ENCODE measurements around the gene KHSRP.

KHSRP gene

DNA sequence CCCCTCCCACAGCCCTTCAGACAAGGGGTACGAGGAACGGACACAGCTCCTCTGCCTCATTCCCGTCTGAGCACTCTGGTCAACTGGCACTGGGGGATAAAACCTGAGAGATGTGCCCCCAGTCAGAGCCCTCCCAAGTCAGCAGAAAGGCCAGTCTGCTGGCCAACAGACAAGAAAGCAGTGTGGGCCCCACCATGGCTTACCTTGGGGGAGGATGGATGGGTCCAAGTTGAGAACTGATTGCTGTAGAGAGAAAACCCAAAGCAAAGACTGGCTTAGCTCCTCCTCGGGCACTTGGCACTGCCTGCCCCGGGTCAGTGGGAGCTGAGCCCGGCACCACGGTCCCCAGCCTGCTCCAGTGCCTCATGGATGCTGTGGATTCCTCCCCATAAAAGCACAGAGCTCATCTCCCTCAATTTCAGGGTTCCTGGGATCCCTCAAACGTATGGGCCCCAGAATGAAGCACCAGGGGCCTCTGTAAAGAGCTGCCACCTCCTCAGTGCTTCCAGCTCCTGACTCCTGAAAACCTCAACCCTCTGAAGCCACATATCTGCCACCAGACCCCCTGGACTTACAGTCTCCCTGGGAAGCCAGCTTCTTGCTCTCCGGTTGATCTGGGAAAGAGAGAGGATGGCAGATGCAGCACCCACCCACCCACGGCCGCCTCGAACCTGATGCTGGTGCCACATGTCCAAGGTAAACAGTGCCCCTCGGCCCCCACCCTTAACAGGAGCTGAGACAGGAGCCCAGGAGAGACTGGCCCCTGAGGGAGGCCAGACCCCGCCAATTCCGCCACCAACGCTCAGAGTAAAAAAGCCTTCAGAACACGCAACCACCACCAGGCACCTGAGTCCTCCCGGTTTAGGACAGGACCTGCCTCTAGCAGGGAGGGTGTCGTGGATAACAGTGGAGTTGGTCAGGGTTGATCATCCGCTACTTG lies 3.3 kb downstream of the KHSRP start:
- TF ChIP-seq, protein P1, sequence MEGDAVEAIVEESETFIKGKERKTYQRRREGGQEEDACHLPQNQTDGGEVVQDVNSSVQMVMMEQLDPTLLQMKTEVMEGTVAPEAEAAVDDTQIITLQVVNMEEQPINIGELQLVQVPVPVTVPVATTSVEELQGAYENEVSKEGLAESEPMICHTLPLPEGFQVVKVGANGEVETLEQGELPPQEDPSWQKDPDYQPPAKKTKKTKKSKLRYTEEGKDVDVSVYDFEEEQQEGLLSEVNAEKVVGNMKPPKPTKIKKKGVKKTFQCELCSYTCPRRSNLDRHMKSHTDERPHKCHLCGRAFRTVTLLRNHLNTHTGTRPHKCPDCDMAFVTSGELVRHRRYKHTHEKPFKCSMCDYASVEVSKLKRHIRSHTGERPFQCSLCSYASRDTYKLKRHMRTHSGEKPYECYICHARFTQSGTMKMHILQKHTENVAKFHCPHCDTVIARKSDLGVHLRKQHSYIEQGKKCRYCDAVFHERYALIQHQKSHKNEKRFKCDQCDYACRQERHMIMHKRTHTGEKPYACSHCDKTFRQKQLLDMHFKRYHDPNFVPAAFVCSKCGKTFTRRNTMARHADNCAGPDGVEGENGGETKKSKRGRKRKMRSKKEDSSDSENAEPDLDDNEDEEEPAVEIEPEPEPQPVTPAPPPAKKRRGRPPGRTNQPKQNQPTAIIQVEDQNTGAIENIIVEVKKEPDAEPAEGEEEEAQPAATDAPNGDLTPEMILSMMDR (IDR thresholded peaks at IDR 0.05; ENCODE audit: borderline replicate concordance, control extremely low read depth, extremely low read depth, insufficient read depth, missing control alignments), result no peak
- in situ Hi-C loops (cut with MboI; ENCODE audit: low sequenced_read_pairs, unreplicated experiment), result no loop called here
- no peak for DNase-seq (ENCODE audit: low spot score)

DNA sequence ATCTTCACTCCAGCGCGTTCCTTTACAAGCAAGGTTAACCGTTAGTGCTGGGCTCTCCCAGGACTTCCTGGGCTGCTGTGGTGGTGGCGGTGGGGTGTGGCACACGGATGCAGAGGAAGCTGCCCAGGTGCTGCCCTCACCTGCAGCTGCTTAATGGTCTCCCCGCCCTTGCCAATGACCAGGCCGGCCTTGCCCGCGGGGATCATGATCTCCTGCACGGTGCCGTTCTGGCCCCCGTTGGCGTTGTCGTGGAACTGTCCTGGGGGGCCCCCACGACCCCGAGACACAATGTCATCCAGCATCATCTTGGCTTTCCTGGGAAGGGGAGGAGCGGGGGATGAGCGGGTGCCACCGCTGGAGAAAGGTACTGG lies 6.1 kb downstream of the KHSRP start:
- TF ChIP-seq, protein P1 (IDR thresholded peaks at IDR 0.05; ENCODE audit: borderline replicate concordance, control extremely low read depth, extremely low read depth, insufficient read depth, missing control alignments), result no peak
- in situ Hi-C loops (cut with MboI; ENCODE audit: low sequenced_read_pairs, unreplicated experiment), result no loop called here
- DNase-seq (ENCODE audit: low spot score), result no peak

DNA sequence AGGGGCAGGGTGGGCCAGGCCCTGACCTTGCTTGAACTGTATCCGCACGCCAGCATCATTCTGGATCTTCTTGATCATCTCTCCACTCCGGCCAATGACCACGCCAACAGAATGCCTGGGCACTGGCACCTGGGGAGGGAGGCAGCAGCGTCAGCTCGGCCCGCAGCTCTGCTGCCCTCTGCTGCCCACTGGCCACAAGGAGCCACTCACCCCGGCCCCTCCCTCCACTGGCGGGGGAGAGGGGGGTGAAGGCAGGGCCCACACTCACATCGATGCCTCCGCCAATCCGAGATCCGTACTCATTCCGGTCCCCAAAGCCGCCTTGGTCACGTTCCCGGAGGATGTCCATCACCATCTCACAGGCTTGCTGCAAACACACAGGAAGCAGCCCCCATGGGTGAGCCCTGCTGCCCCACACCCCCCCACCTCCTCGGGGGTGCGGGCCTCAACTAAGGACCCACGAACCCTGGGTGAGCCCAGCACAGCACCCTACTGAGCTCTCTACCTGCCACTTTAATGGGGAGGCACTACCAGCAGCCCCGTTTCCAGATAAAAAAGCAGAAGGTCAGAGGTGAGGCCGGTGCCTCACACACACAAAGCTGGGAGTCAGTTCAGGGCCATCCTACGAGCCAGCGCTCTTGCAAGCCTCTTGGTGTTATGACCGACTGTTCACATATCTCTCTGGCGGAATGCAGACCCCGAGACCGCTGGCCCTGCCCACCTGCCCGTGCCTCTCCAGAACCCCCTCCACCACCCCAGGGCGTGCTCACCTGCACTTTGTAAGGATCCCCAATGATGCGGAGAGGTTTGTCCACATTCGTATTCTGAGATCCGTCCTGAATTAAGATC lies 6.7 kb downstream of the KHSRP start:
- DNase-seq (ENCODE audit: low spot score), result no peak
- in situ Hi-C loops (cut with MboI; ENCODE audit: low sequenced_read_pairs, unreplicated experiment), result no loop called here
- TF ChIP-seq, protein P1 (IDR thresholded peaks at IDR 0.05; ENCODE audit: borderline replicate concordance, control extremely low read depth, extremely low read depth, insufficient read depth, missing control alignments), result no peak

DNA sequence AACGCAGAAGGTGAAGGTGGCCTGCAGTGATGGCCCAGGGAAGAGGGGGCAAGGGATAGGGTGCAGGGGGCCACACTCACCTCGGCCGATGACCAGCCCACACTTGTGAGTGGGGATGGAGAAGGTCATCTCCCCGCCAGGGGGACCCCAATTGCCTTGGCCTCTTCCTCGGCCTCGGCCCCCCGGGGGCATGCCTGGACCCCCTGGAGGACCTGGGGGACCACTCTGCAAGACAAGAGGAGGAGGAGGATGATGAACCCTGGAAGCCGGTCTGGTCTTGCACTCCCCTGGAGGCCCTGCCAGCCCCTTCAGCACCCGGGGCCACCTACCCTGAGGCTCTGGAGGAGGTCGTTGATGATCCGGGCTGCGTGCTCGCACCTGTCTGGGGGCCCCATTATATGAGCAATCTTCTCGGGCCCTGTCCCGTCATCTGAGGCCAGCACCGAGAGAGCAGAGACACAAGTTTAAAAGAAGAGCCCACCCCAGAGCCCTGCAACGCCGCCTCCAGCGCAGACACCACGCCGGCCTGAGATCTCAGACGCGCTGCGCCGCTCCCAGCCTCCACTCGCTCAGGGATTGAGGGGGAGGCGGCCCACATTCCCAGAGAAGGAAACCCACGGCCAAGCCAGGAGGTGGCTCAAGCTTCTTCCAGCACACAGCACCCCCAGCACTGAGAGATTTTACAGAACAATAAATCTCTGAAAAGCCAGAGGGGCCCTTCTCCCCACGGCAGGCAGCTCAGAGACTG lies 7.8 kb downstream of the KHSRP start:
- in situ Hi-C loops (cut with MboI; ENCODE audit: low sequenced_read_pairs, unreplicated experiment), result no loop called here
- TF ChIP-seq, protein P1 (IDR thresholded peaks at IDR 0.05; ENCODE audit: borderline replicate concordance, control extremely low read depth, extremely low read depth, insufficient read depth, missing control alignments), result no peak
- DNase-seq (ENCODE audit: low spot score), result no peak

DNA sequence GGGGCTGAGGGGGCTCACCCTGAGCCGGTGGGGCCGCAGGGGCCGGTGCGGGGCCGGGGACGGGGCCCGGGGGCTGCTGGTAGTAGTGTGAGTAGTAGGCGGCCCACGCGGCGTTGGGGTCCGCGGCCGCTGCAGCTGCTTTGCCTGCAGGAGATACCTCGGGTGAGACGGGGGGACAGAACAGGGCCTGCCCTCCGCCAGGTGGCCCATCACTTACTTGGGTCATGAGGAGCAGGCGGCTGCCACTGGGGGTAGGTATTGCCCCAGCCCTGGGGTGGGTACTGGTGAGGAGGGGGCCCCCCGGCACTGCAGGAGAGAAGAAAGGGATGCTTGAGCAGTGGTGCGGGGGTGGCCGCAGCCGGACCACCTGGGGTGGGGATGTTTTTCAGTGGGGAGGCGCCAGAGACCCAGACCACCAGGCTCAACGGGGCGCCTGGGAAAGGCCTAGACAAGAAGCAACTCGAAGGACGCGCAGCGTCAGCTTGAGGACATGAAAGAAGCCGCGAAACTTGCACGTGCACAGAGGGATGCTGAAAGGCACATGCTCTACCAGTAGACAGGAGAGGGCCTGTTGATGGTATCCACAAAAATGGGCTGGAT lies 8.9 kb downstream of the KHSRP start:
- DNase-seq (ENCODE audit: low spot score), result no peak
- in situ Hi-C loops (cut with MboI; ENCODE audit: low sequenced_read_pairs, unreplicated experiment), result no loop called here
- TF ChIP-seq, protein P1 (IDR thresholded peaks at IDR 0.05; ENCODE audit: borderline replicate concordance, control extremely low read depth, extremely low read depth, insufficient read depth, missing control alignments), result no peak
